ENCODE measurements around the gene NPHP1. TPM values are rescaled to one million over a fixed set of nuclear protein-coding genes. Genes with fewer than 3 reads are reported as not detected.
A peak's percentile ranks its signal among the peaks of the same experiment; 100 is the strongest.

Gene NPHP1
- total RNA-seq, 1 experiment from 2014 or later: 1.5 TPM

- H3K4me1 ChIP-seq (ENCODE audit: low read length): no peaks in the 10 kb centered on the region
Observed at GRCh38 chr2:110106642-110107041, 98.2 kb downstream of the NPHP1 start.

GRCh38 chr2:110105608-110106467 lies 99.0 kb downstream of the NPHP1 start:
- H4K20me1 ChIP-seq (ENCODE audit: insufficient read depth, low read depth, low read length): no peaks in the 10 kb centered on the region
- no peaks in the 10 kb centered on the region for H3K4me1 ChIP-seq (ENCODE audit: low read length)
- H3K4me3 ChIP-seq (ENCODE audit: low read length): no peak overlapping the region
- H3K79me2 ChIP-seq (ENCODE audit: low read length): no peaks in the 10 kb centered on the region
- no peaks in the 10 kb centered on the region for H3K9me3 ChIP-seq (ENCODE audit: low read length)
- H3K27ac ChIP-seq (ENCODE audit: low read length): no peak overlapping the region
- no peaks in the 10 kb centered on the region for H3K27me3 ChIP-seq (ENCODE audit: low read length)
- no peaks in the 10 kb centered on the region for H3K36me3 ChIP-seq (ENCODE audit: insufficient read depth, low read length)
- H3K4me2 ChIP-seq (ENCODE audit: low read depth, low read length, poor library complexity, severe bottlenecking): no peak overlapping the region
- H3K9ac ChIP-seq (ENCODE audit: low read length): no peak overlapping the region
- no peak overlapping the region for H2AFZ ChIP-seq (ENCODE audit: low read length)
- no peak for DNase-seq
- H3K9me2 ChIP-seq (replicated peaks; ENCODE audit: insufficient read depth, low read length): no peaks in the 10 kb centered on the region

More at GRCh38 chr2:110106642-110107041, 98.2 kb downstream of the NPHP1 start:
- Histone ChIP-seq H3K9me2 (replicated peaks; ENCODE audit: insufficient read depth, low read length) (no peaks in the 10 kb centered on the region), H3K27me3 (ENCODE audit: low read length) (no peaks in the 10 kb centered on the region), H3K4me3 (ENCODE audit: low read length) (no peak overlapping the region), H3K9me3 (ENCODE audit: low read length) (no peaks in the 10 kb centered on the region), H4K20me1 (ENCODE audit: insufficient read depth, low read depth, low read length) (no peaks in the 10 kb centered on the region), H3K4me2 (ENCODE audit: low read depth, low read length, poor library complexity, severe bottlenecking) (no peak overlapping the region), H3K9ac (ENCODE audit: low read length) (no peak overlapping the region), H2AFZ (ENCODE audit: low read length) (no peak overlapping the region), H3K27ac (ENCODE audit: low read length) (no peak overlapping the region), H3K79me2 (ENCODE audit: low read length) (no peaks in the 10 kb centered on the region), H3K36me3 (ENCODE audit: insufficient read depth, low read length) (no peaks in the 10 kb centered on the region)
- no peak for DNase-seq

- Histone ChIP-seq H3K79me2 (ENCODE audit: low read length) (no peaks in the 10 kb centered on the region), H3K36me3 (ENCODE audit: insufficient read depth, low read length) (no peaks in the 10 kb centered on the region), H3K4me1 (ENCODE audit: low read length) (no peaks in the 10 kb centered on the region), H3K4me3 (ENCODE audit: low read length) (no peak overlapping the region), H4K20me1 (ENCODE audit: insufficient read depth, low read depth, low read length) (no peaks in the 10 kb centered on the region), H3K27ac (ENCODE audit: low read length) (no peak overlapping the region), H3K9ac (ENCODE audit: low read length) (no peak overlapping the region), H3K4me2 (ENCODE audit: low read depth, low read length, poor library complexity, severe bottlenecking) (no peak overlapping the region), H3K27me3 (ENCODE audit: low read length) (no peaks in the 10 kb centered on the region), H3K9me2 (replicated peaks; ENCODE audit: insufficient read depth, low read length) (no peaks in the 10 kb centered on the region), H3K9me3 (ENCODE audit: low read length) (no peaks in the 10 kb centered on the region), H2AFZ (ENCODE audit: low read length) (no peak overlapping the region)
- no peak for DNase-seq
Observed at GRCh38 chr2:110105183-110105582, 99.6 kb downstream of the NPHP1 start.

GRCh38 chr2:110104025-110104771 lies 100.6 kb downstream of the NPHP1 start:
- H3K79me2 ChIP-seq (ENCODE audit: low read length): no peaks in the 10 kb centered on the region

GRCh38 chr2:110103061-110103961 lies 101.5 kb downstream of the NPHP1 start:
- H3K4me2 ChIP-seq (ENCODE audit: low read depth, low read length, poor library complexity, severe bottlenecking): no peak overlapping the region
- no peaks in the 10 kb centered on the region for H3K9me2 ChIP-seq (replicated peaks; ENCODE audit: insufficient read depth, low read length)
- peak; percentile 1 for DNase-seq
- H3K9ac ChIP-seq (ENCODE audit: low read length): no peak overlapping the region
- H3K27me3 ChIP-seq (ENCODE audit: low read length): no peaks in the 10 kb centered on the region
- no peaks in the 10 kb centered on the region for H3K4me1 ChIP-seq (ENCODE audit: low read length)
- H3K36me3 ChIP-seq (ENCODE audit: insufficient read depth, low read length): no peaks in the 10 kb centered on the region
- no peak overlapping the region for H2AFZ ChIP-seq (ENCODE audit: low read length)
- no peaks in the 10 kb centered on the region for H4K20me1 ChIP-seq (ENCODE audit: insufficient read depth, low read depth, low read length)
- H3K79me2 ChIP-seq (ENCODE audit: low read length): no peaks in the 10 kb centered on the region
- no peak overlapping the region for H3K4me3 ChIP-seq (ENCODE audit: low read length)
- H3K27ac ChIP-seq (ENCODE audit: low read length): no peak overlapping the region
- no peaks in the 10 kb centered on the region for H3K9me3 ChIP-seq (ENCODE audit: low read length)

More at GRCh38 chr2:110104025-110104771, 100.6 kb downstream of the NPHP1 start:
- Histone ChIP-seq H3K27ac (ENCODE audit: low read length) (no peak overlapping the region), H3K9me3 (ENCODE audit: low read length) (no peaks in the 10 kb centered on the region), H3K27me3 (ENCODE audit: low read length) (no peaks in the 10 kb centered on the region), H3K9ac (ENCODE audit: low read length) (no peak overlapping the region), H3K36me3 (ENCODE audit: insufficient read depth, low read length) (no peaks in the 10 kb centered on the region), H4K20me1 (ENCODE audit: insufficient read depth, low read depth, low read length) (no peaks in the 10 kb centered on the region), H2AFZ (ENCODE audit: low read length) (no peak overlapping the region), H3K9me2 (replicated peaks; ENCODE audit: insufficient read depth, low read length) (no peaks in the 10 kb centered on the region), H3K4me2 (ENCODE audit: low read depth, low read length, poor library complexity, severe bottlenecking) (no peak overlapping the region), H3K4me3 (ENCODE audit: low read length) (no peak overlapping the region), H3K4me1 (ENCODE audit: low read length) (no peaks in the 10 kb centered on the region)
- DNase-seq: no peak

- H3K27me3 ChIP-seq (ENCODE audit: low read length): no peaks in the 10 kb centered on the region
- H3K9me3 ChIP-seq (ENCODE audit: low read length): no peaks in the 10 kb centered on the region
- H3K79me2 ChIP-seq (ENCODE audit: low read length): no peaks in the 10 kb centered on the region
- no peak overlapping the region for H3K27ac ChIP-seq (ENCODE audit: low read length)
- no peak overlapping the region for H3K4me3 ChIP-seq (ENCODE audit: low read length)
- no peaks in the 10 kb centered on the region for H3K36me3 ChIP-seq (ENCODE audit: insufficient read depth, low read length)
- H3K4me1 ChIP-seq (ENCODE audit: low read length): no peaks in the 10 kb centered on the region
- no peak overlapping the region for H2AFZ ChIP-seq (ENCODE audit: low read length)
- no peaks in the 10 kb centered on the region for H3K9me2 ChIP-seq (replicated peaks; ENCODE audit: insufficient read depth, low read length)
- no peak for DNase-seq
- H3K9ac ChIP-seq (ENCODE audit: low read length): no peak overlapping the region
- no peaks in the 10 kb centered on the region for H4K20me1 ChIP-seq (ENCODE audit: insufficient read depth, low read depth, low read length)
- H3K4me2 ChIP-seq (ENCODE audit: low read depth, low read length, poor library complexity, severe bottlenecking): no peak overlapping the region
Observed at GRCh38 chr2:110101901-110102803, 102.7 kb downstream of the NPHP1 start.

- Histone ChIP-seq H3K27me3 (ENCODE audit: low read length) (no peaks in the 10 kb centered on the region), H3K79me2 (ENCODE audit: low read length) (no peaks in the 10 kb centered on the region)
Observed at GRCh38 chr2:110101280-110101844, 103.5 kb downstream of the NPHP1 start.

More at GRCh38 chr2:110101280-110101844, 103.5 kb downstream of the NPHP1 start:
- Histone ChIP-seq H3K4me2 (ENCODE audit: low read depth, low read length, poor library complexity, severe bottlenecking) (no peak overlapping the region), H3K9me2 (replicated peaks; ENCODE audit: insufficient read depth, low read length) (no peaks in the 10 kb centered on the region), H3K27ac (ENCODE audit: low read length) (no peak overlapping the region), H3K4me1 (ENCODE audit: low read length) (no peaks in the 10 kb centered on the region), H3K9ac (ENCODE audit: low read length) (no peak overlapping the region), H3K9me3 (ENCODE audit: low read length) (no peaks in the 10 kb centered on the region), H3K4me3 (ENCODE audit: low read length) (no peak overlapping the region), H2AFZ (ENCODE audit: low read length) (no peak overlapping the region), H3K36me3 (ENCODE audit: insufficient read depth, low read length) (no peaks in the 10 kb centered on the region), H4K20me1 (ENCODE audit: insufficient read depth, low read depth, low read length) (no peaks in the 10 kb centered on the region)
- DNase-seq: no peak
